H1 (cell line): Measurements from ENCODE around the gene NDC80. TPM values are rescaled to one million over a fixed set of nuclear protein-coding genes. Genes with fewer than 3 reads are reported as not detected.

Experiments
- CTCF ChIA-PET: fragments of 300-600 bp; sonication (Branson Sonifier 250); formaldehyde crosslinking; loops from one replicate; lab custom pipeline; 2021; ENCODE audit not compliant: partially characterized antibody; lab: Charles Lee
- POLR2A ChIA-PET: fragments of 300-600 bp; sonication (Branson Sonifier 250); formaldehyde crosslinking; loops from one replicate; lab custom pipeline; 2021; ENCODE audit warnings: inconsistent platforms; ENCODE audit not compliant: partially characterized antibody; lab: Charles Lee
- DNase-seq, 2 experiments: peaks; one replicate each; pipeline versions ENCODE4 v3.0.0 to v3.0.0-alpha.2; 2010 to 2022; ENCODE audit warnings: low spot score in 2 of 2, low read depth in 1 of 2, mixed read lengths in 1 of 2
- FAIRE-seq: peaks from 2 replicates; lab custom pipeline; 2011; peaks lifted over from hg19 to GRCh38; lab: Jason Lieb, UNC
- H2AFZ ChIP-seq: 2 replicates; pipeline ENCODE4 v1.8.1; 2012; ENCODE audit warnings: low read length, inconsistent platforms
- H2AK5ac ChIP-seq: 2 replicates; pipeline ENCODE4 v1.6.1; 2013; ENCODE audit warnings: low read depth, low read length
- H2BK120ac ChIP-seq: replicated peaks from 2 replicates; pipeline ENCODE3; 2013; ENCODE audit warnings: low read depth, low read length, inconsistent platforms
- H2BK12ac ChIP-seq: 2 replicates; pipeline ENCODE4 v1.6.1; 2013; ENCODE audit warnings: low read depth, low read length
- H2BK15ac ChIP-seq: 2 replicates; pipeline ENCODE4 v1.6.1; 2013; ENCODE audit warnings: low read length
- H2BK20ac ChIP-seq: 2 replicates; pipeline ENCODE4 v1.6.1; 2013; ENCODE audit warnings: low read length
- H2BK5ac ChIP-seq: 2 replicates; pipeline ENCODE4 v1.6.1; 2013; ENCODE audit warnings: low read depth, low read length
- H3K14ac ChIP-seq: 2 replicates; pipeline ENCODE4 v1.6.1; 2013; ENCODE audit warnings: inconsistent platforms; ENCODE audit not compliant: insufficient read length
- H3K18ac ChIP-seq: 2 replicates; pipeline ENCODE4 v1.6.1; 2013; ENCODE audit warnings: low read length; ENCODE audit errors: extremely low read depth
- H3K23ac ChIP-seq: 2 replicates; pipeline ENCODE4 v1.6.1; 2013; ENCODE audit warnings: inconsistent platforms; ENCODE audit not compliant: insufficient read length
- H3K23me2 ChIP-seq: 2 replicates; pipeline ENCODE4 v1.6.1; 2013; ENCODE audit warnings: low read depth, low read length
- H3K27ac ChIP-seq: 2 replicates; pipeline ENCODE4 v1.6.1; 2011; ENCODE audit warnings: low read depth, low read length, inconsistent platforms
- H3K27me3 ChIP-seq, 4 experiments: replicated peaks in 1 of 4; 1 replicate in 1 of 4; 2 replicates in 3 of 4; pipeline versions ENCODE4 v1.6.1 to v1.8.1; 2011 to 2013; ENCODE audit warnings: low read length in 3 of 4, mild to moderate bottlenecking in 3 of 4, inconsistent platforms in 2 of 4, mixed read lengths in 2 of 4, moderate library complexity in 1 of 4; ENCODE audit not compliant: control insufficient read depth in 3 of 4, insufficient read depth in 3 of 4; ENCODE audit errors: extremely low read depth in 1 of 4
- H3K36me3 ChIP-seq, 4 experiments: 2 replicates each; pipeline versions ENCODE4 v1.6.1 to v1.8.1; 2011 to 2013; ENCODE audit warnings: mild to moderate bottlenecking in 4 of 4, low read length in 3 of 4, moderate library complexity in 2 of 4, control low read depth in 1 of 4, inconsistent platforms in 1 of 4; ENCODE audit not compliant: insufficient read depth in 4 of 4, control insufficient read depth in 2 of 4
- H3K4ac ChIP-seq: replicated peaks from 2 replicates; pipeline ENCODE3; 2013; ENCODE audit warnings: low read length, low read depth, mixed read lengths, inconsistent platforms; ENCODE audit not compliant: insufficient read length
- H3K4me1 ChIP-seq, 4 experiments: replicated peaks in 1 of 4; 1 replicate in 1 of 4; 2 replicates in 3 of 4; pipeline versions ENCODE4 v1.6.1 to v1.8.1; 2011 to 2013; ENCODE audit warnings: low read length in 3 of 4, inconsistent platforms in 2 of 4, mixed read lengths in 1 of 4; ENCODE audit not compliant: insufficient read depth in 4 of 4, control insufficient read depth in 3 of 4
- H3K4me2 ChIP-seq, 2 experiments: 2 replicates each; pipeline versions ENCODE4 v1.6.1 to v1.8.1; 2011 to 2013; ENCODE audit warnings: low read depth in 2 of 2, low read length in 2 of 2, control low read depth in 1 of 2, inconsistent platforms in 1 of 2, mild to moderate bottlenecking in 1 of 2; ENCODE audit not compliant: insufficient read depth in 1 of 2
- H3K4me3 ChIP-seq, 4 experiments: fragments of 200-600, 300-600 bp in 1 of 4; sonication (generic), shearing (Covaris generic), sonication (Bioruptor Twin) in 1 of 4; 2 replicates each; pipeline versions ENCODE4 v1.5.1 to v1.8.1; 2011 to 2016; ENCODE audit warnings: low read length in 4 of 4, low read depth in 3 of 4, control low read depth in 2 of 4, inconsistent platforms in 2 of 4, mild to moderate bottlenecking in 2 of 4, mixed read lengths in 1 of 4, moderate library complexity in 1 of 4; ENCODE audit not compliant: insufficient read depth in 2 of 4; ENCODE audit errors: extremely low read depth in 1 of 4
- H3K56ac ChIP-seq: replicated peaks from 2 replicates; pipeline ENCODE3; 2013; ENCODE audit warnings: low read depth, mild to moderate bottlenecking, mixed read lengths, low read length, inconsistent platforms; ENCODE audit not compliant: insufficient read length
- H3K79me1 ChIP-seq: 2 replicates; pipeline ENCODE4 v1.6.1; 2013; ENCODE audit warnings: low read depth, low read length, control low read depth
- H3K79me2 ChIP-seq, 2 experiments: 2 replicates each; pipeline versions ENCODE4 v1.6.1 to v1.8.1; 2012 to 2013; ENCODE audit warnings: low read length in 2 of 2, mild to moderate bottlenecking in 2 of 2, inconsistent platforms in 1 of 2; ENCODE audit not compliant: insufficient read depth in 2 of 2, control insufficient read depth in 1 of 2
- H3K9ac ChIP-seq, 4 experiments: replicated peaks in 1 of 4; 1 replicate in 1 of 4; 2 replicates in 3 of 4; pipeline versions ENCODE4 v1.6.1 to v1.8.1; 2011 to 2013; ENCODE audit warnings: low read depth in 3 of 4, low read length in 3 of 4, control low read depth in 2 of 4, mild to moderate bottlenecking in 2 of 4, moderate library complexity in 2 of 4, inconsistent platforms in 1 of 4; ENCODE audit errors: extremely low read depth in 1 of 4
- H3K9me3 ChIP-seq, 2 experiments: 2 replicates each; pipeline versions ENCODE4 v1.6.1 to v1.8.1; 2012 to 2013; ENCODE audit warnings: mild to moderate bottlenecking in 2 of 2, moderate library complexity in 2 of 2, control low read depth in 1 of 2, inconsistent platforms in 1 of 2, low read depth in 1 of 2, low read length in 1 of 2, mixed read lengths in 1 of 2; ENCODE audit not compliant: insufficient read depth in 2 of 2
- H4K20me1 ChIP-seq, 2 experiments: replicated peaks in 1 of 2; 2 replicates each; pipeline versions ENCODE3 to v1.8.1; 2011 to 2013; ENCODE audit warnings: inconsistent platforms in 2 of 2, low read length in 2 of 2, mild to moderate bottlenecking in 1 of 2; ENCODE audit not compliant: insufficient read depth in 2 of 2, control insufficient read depth in 1 of 2
- H4K5ac ChIP-seq: 2 replicates; pipeline ENCODE4 v1.6.1; 2013; ENCODE audit warnings: low read length, low read depth, mixed read lengths, inconsistent platforms; ENCODE audit not compliant: insufficient read length
- H4K8ac ChIP-seq: 2 replicates; pipeline ENCODE4 v1.8.0; 2013; ENCODE audit warnings: mild to moderate bottlenecking, moderate library complexity, low read length, inconsistent platforms; ENCODE audit not compliant: insufficient read depth; ENCODE audit errors: extremely low read depth
- H4K91ac ChIP-seq: replicated peaks from 2 replicates; pipeline ENCODE3; 2013; ENCODE audit warnings: low read length, mixed read lengths, inconsistent platforms; ENCODE audit not compliant: insufficient read length
- CHD2 ChIP-seq: IDR thresholded peaks from 2 replicates; pipeline ENCODE4 v1.6.1; 2012; ENCODE audit warnings: low read length, improper control_type of control experiment
- HDAC2 ChIP-seq, 2 experiments: fragments of 300-600 bp in 1 of 2; sonication (generic) in 1 of 2; IDR thresholded peaks; 2 replicates each; pipeline ENCODE4 v1.6.1; 2011 to 2012; ENCODE audit warnings: low read depth in 2 of 2, low read length in 2 of 2, mild to moderate bottlenecking in 2 of 2, moderate library complexity in 2 of 2, borderline replicate concordance in 1 of 2, inconsistent platforms in 1 of 2
- HDAC6 ChIP-seq: IDR thresholded peaks from one replicate; pipeline ENCODE4 v1.7.1; 2012; ENCODE audit warnings: low read depth, mild to moderate bottlenecking, inconsistent platforms, low read length, moderate library complexity
- KDM4A ChIP-seq: IDR thresholded peaks from one replicate; pipeline ENCODE4 v1.7.1; 2012; ENCODE audit warnings: low read depth, mild to moderate bottlenecking, moderate library complexity, low read length, inconsistent platforms; ENCODE audit not compliant: severe bottlenecking
- NANOG ChIP-seq: IDR thresholded peaks from 2 replicates; pipeline ENCODE4 v1.6.1; 2011; ENCODE audit warnings: low read length, low read depth, mild to moderate bottlenecking, inconsistent platforms; ENCODE audit not compliant: insufficient read depth, poor library complexity, severe bottlenecking
- RAD21 ChIP-seq, 2 experiments: IDR thresholded peaks in 1 of 2; conservative IDR thresholded peaks in 1 of 2; 2 replicates each; pipeline ENCODE4 v1.6.1; 2011; ENCODE audit warnings: low read depth in 2 of 2, low read length in 2 of 2, improper control_type of control experiment in 1 of 2, inconsistent platforms in 1 of 2, mild to moderate bottlenecking in 1 of 2, moderate library complexity in 1 of 2
- RBBP5 ChIP-seq: IDR thresholded peaks from 2 replicates; pipeline ENCODE4 v1.7.1; 2012; ENCODE audit warnings: low read depth, mild to moderate bottlenecking, inconsistent platforms, low read length, moderate library complexity, borderline replicate concordance
- SP4 ChIP-seq: IDR thresholded peaks from 2 replicates; pipeline ENCODE4 v1.6.1; 2012; ENCODE audit warnings: low read length, inconsistent platforms
- WGBS, 2 experiments: shearing (Covaris generic) in 1 of 2; methylation state at CpG; one replicate each; pipeline versions ENCODE4 v1.1.6 to v1.1.7; 2013 to 2015; ENCODE audit warnings: low lambda C conversion rate in 2 of 2, mixed read lengths in 2 of 2, inconsistent platforms in 1 of 2, low coverage in 1 of 2, missing lambda C conversion rate in 1 of 2; ENCODE audit not compliant: insufficient replicate concordance in 2 of 2, insufficient coverage in 1 of 2, insufficient read length in 1 of 2; ENCODE audit errors: extremely low coverage in 1 of 2, missing lambda C conversion rate in 1 of 2; 5-methylcytosine and 5-hydroxymethylcytosine counted together
- polyA plus RNA-seq, 7 experiments: library from polyadenylated mRNA; depleted of rRNA in 3 of 7; stranded (reverse) in 5 of 7; unstranded in 2 of 7; fragments of >200 nt in 5 of 7; fragments of 200-250 nt in 2 of 7; gene quantifications; 1 replicate in 5 of 7; 2 replicates in 1 of 7; 4 replicates in 1 of 7; pipeline versions ENCODE4 v1.2.1 to v1.2.3, GENCODE V29; 2011 to 2013; ENCODE audit warnings: missing spikeins in 2 of 7, mixed read lengths in 2 of 7
- total RNA-seq: library from RNA; stranded (reverse); fragmentation: NEBNext Ultra II Directional; extraction: Animal tissue kit (Norgen Biotek cat#: 25700); gene quantifications from 2 replicates; pipeline ENCODE4 v1.2.1, GENCODE V29; 2021

Gene NDC80
- total and polyA plus RNA-seq, 2 of the 8 experiments (the other 6 are each of a cell fraction or from before 2014, with no cell fraction given), result 11.0 to 45.0 TPM

- Histone ChIP-seq H3K23ac (no peak overlapping the region), H3K9me3 (no peaks in the 10 kb centered on the region), H3K56ac (no peak overlapping the region), H3K4me3 (peak overlapping the region in 1 of 4 experiments; percentile 2; a peak in 2 of 8 replicates), H2BK20ac (no peak overlapping the region), H2AK5ac (no peak overlapping the region), H3K79me1 (peaks cover 6% of the 10 kb centered on the region; the same call in 1 of the 2 replicates), H2AFZ (no peak overlapping the region), H3K9ac (no peak overlapping the region), H3K27ac (no peak overlapping the region), H3K4me2 (peak overlapping the region in 1 of 2 experiments; percentile 91; a peak in 1 of 4 replicates), H3K23me2 (peaks cover 21% of the 10 kb centered on the region), H3K36me3 (no peaks in the 10 kb centered on the region), H3K4ac (no peak overlapping the region), H4K8ac (no peak overlapping the region), H4K5ac (no peak overlapping the region), H3K18ac (no peak overlapping the region), H4K91ac (no peak overlapping the region), H3K79me2 (peaks cover 0 to 59% of the 10 kb centered on the region in 2 experiments; a peak in 2 of 4 replicates), H3K4me1 (peaks cover 0 to 9% (median 4%) of the 10 kb centered on the region in 4 experiments; a peak in 5 of 7 replicates), H3K14ac (no peak overlapping the region), H3K27me3 (peaks cover 3 to 13% (median 11%) of the 10 kb centered on the region in 4 experiments; a peak in 5 of 7 replicates), H2BK15ac (no peak overlapping the region), H2BK12ac (no peak overlapping the region), H4K20me1 (peaks cover 9 to 13% of the 10 kb centered on the region in 2 experiments), H2BK120ac (no peak overlapping the region), H2BK5ac (no peak overlapping the region)
- POLR2A ChIA-PET, result interaction anchor here (0.6 kb wide), 1 partner anchor 47 kb away, joined by 3 read pairs; no protein-coding TSS in a partner anchor
- CTCF ChIA-PET, result no interaction called here
- TF ChIP-seq CHD2 (no peak), RAD21 (IDR thresholded peaks at IDR 0.05 in 1 of 2, conservative IDR thresholded peaks at IDR 0.05 in 1 of 2; ENCODE audit: low read depth in 2 of 2, low read length in 2 of 2) (no peak), HDAC6 (no peak), HDAC2 (IDR thresholded peaks at IDR 0.05; ENCODE audit: borderline replicate concordance in 1 of 2, low read depth in 2 of 2, low read length in 2 of 2) (no peak), KDM4A (no peak), SP4 (no peak), RBBP5 (no peak), NANOG (no peak)
- FAIRE-seq, result no peak
- no peak for DNase-seq
- 89% methylated on average over 12 of the region's 12 CpGs; no CpG with 5 or more reads in 1 of the 2 experiments for WGBS, 2 experiments
These were observed 86.6 kb downstream of the NDC80 start for GRCh38 chr18:2657788-2658458.
